Measurements from ENCODE around the gene TTC21B.
A peak's percentile ranks its signal among the peaks of the same experiment; 100 is the strongest.

TTC21B gene

GRCh38 chr2:165840333-165840958 is 113.1 kb downstream of the TTC21B start:
- Histone ChIP-seq H3K9me3 (ENCODE audit: severe bottlenecking) (no peaks in the 10 kb centered on the region), H3K4me1 (ENCODE audit: insufficient read depth, poor library complexity, severe bottlenecking) (peaks cover 7% of the 10 kb centered on the region), H3K27ac (ENCODE audit: poor library complexity, severe bottlenecking) (no peak overlapping the region), H3K36me3 (ENCODE audit: low read depth) (no peaks in the 10 kb centered on the region), H3K27me3 (ENCODE audit: insufficient read depth, poor library complexity, severe bottlenecking) (no peaks in the 10 kb centered on the region), H3K4me3 (ENCODE audit: severe bottlenecking) (no peak overlapping the region)
- DNase-seq (ENCODE audit: low spot score) (no peak), ATAC-seq (ENCODE audit: low read depth) (no peak)
- no peak for TF ChIP-seq CTCF (IDR thresholded peaks at IDR 0.05; ENCODE audit: poor library complexity, severe bottlenecking)

- H3K36me3 ChIP-seq (ENCODE audit: low read depth): no peaks in the 10 kb centered on the region
These were observed 114.0 kb downstream of the TTC21B start for GRCh38 chr2:165839610-165840009.

GRCh38 chr2:165837122-165837521 is 116.5 kb downstream of the TTC21B start:
- H3K27me3 ChIP-seq (ENCODE audit: insufficient read depth, poor library complexity, severe bottlenecking): no peaks in the 10 kb centered on the region
- ATAC-seq (ENCODE audit: low read depth): peak; percentile 70
- no peak for DNase-seq (ENCODE audit: low spot score)
- H3K27ac ChIP-seq (ENCODE audit: poor library complexity, severe bottlenecking): no peak overlapping the region
- TF ChIP-seq CTCF (IDR thresholded peaks at IDR 0.05; ENCODE audit: poor library complexity, severe bottlenecking): no peak
- H3K9me3 ChIP-seq (ENCODE audit: severe bottlenecking): no peaks in the 10 kb centered on the region
- no peaks in the 10 kb centered on the region for H3K36me3 ChIP-seq (ENCODE audit: low read depth)
- no peak overlapping the region for H3K4me3 ChIP-seq (ENCODE audit: severe bottlenecking)
- H3K4me1 ChIP-seq (ENCODE audit: insufficient read depth, poor library complexity, severe bottlenecking): peaks cover 23% of the 10 kb centered on the region

More at GRCh38 chr2:165839610-165840009, 114.0 kb downstream of the TTC21B start:
- H3K4me1 ChIP-seq (ENCODE audit: insufficient read depth, poor library complexity, severe bottlenecking): peaks cover 7% of the 10 kb centered on the region
- TF ChIP-seq CTCF (IDR thresholded peaks at IDR 0.05; ENCODE audit: poor library complexity, severe bottlenecking): no peak
- no peak overlapping the region for H3K4me3 ChIP-seq (ENCODE audit: severe bottlenecking)
- ATAC-seq (ENCODE audit: low read depth) (peak; percentile 42; the same call in 2 of the 3 replicates), DNase-seq (ENCODE audit: low spot score) (no peak)
- no peaks in the 10 kb centered on the region for H3K9me3 ChIP-seq (ENCODE audit: severe bottlenecking)
- no peak overlapping the region for H3K27ac ChIP-seq (ENCODE audit: poor library complexity, severe bottlenecking)
- no peaks in the 10 kb centered on the region for H3K27me3 ChIP-seq (ENCODE audit: insufficient read depth, poor library complexity, severe bottlenecking)

- TF ChIP-seq CTCF (IDR thresholded peaks at IDR 0.05; ENCODE audit: poor library complexity, severe bottlenecking): no peak
- H3K9me3 ChIP-seq (ENCODE audit: severe bottlenecking): no peaks in the 10 kb centered on the region
- H3K27me3 ChIP-seq (ENCODE audit: insufficient read depth, poor library complexity, severe bottlenecking): no peaks in the 10 kb centered on the region
- H3K4me3 ChIP-seq (ENCODE audit: severe bottlenecking): no peak overlapping the region
- DNase-seq (ENCODE audit: low spot score): no peak
- no peak for ATAC-seq (ENCODE audit: low read depth)
- no peak overlapping the region for H3K27ac ChIP-seq (ENCODE audit: poor library complexity, severe bottlenecking)
- peaks cover 23% of the 10 kb centered on the region for H3K4me1 ChIP-seq (ENCODE audit: insufficient read depth, poor library complexity, severe bottlenecking)
- H3K36me3 ChIP-seq (ENCODE audit: low read depth): no peaks in the 10 kb centered on the region
These were observed 118.2 kb downstream of the TTC21B start for GRCh38 chr2:165835363-165835762.

- Histone ChIP-seq H3K4me3 (ENCODE audit: severe bottlenecking) (no peak overlapping the region), H3K4me1 (ENCODE audit: insufficient read depth, poor library complexity, severe bottlenecking) (peaks cover 23% of the 10 kb centered on the region), H3K36me3 (ENCODE audit: low read depth) (no peaks in the 10 kb centered on the region), H3K27me3 (ENCODE audit: insufficient read depth, poor library complexity, severe bottlenecking) (no peaks in the 10 kb centered on the region), H3K9me3 (ENCODE audit: severe bottlenecking) (no peaks in the 10 kb centered on the region), H3K27ac (ENCODE audit: poor library complexity, severe bottlenecking) (peak overlapping the region; percentile 59)
- ATAC-seq (ENCODE audit: low read depth) (peak; percentile 95), DNase-seq (ENCODE audit: low spot score) (no peak)
- no peak for TF ChIP-seq CTCF (IDR thresholded peaks at IDR 0.05; ENCODE audit: poor library complexity, severe bottlenecking)
These were observed 120.4 kb downstream of the TTC21B start for GRCh38 chr2:165833156-165833555.

All from RWPE2 (cell line).